Astrocyte of the spinal cord (primary cell): ENCODE data around the gene ASTN2.

Source experiments
- DNase-seq: peaks from one replicate; pipeline ENCODE4 v3.0.0; 2011; ENCODE audit warnings: low read depth, low spot score
- H3K4me3 ChIP-seq: 2 replicates; pipeline ENCODE4 v1.5.1; 2011; ENCODE audit warnings: low read depth, mild to moderate bottlenecking, low read length, moderate library complexity
- CTCF ChIP-seq: IDR thresholded peaks from 2 replicates; pipeline ENCODE4 v1.5.1; 2012; ENCODE audit warnings: low read depth, mild to moderate bottlenecking, low read length, inconsistent platforms
- in situ Hi-C: cut with HindIII; loops from 2 replicates; pipeline ENCODE4 v1.10.0; 2017; ENCODE audit warnings: low sequenced_read_pairs

Gene ASTN2

DNA sequence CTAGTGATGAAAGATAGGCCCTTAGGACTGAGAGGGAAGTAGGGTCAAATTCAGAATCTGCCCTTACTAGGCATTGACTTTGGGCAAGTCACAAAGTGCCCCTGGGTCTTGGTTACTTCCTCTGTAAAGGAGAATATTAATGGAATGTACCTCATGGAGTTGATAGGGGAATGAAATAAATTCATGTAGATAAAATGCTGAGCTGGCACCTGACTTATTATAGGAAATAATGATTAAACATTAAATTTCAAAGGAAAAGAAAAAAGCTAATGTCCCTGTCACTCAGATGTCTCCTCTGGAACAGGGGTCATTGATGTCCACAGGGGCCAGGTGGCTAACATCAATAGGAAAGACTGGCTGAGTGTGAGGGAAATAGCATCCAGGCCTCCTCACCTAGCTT lies 406.4 kb downstream of the ASTN2 start:
- TF ChIP-seq CTCF, result no peak
- H3K4me3 ChIP-seq, result no peak overlapping the region
- in situ Hi-C loops, result no loop called here
- no peak for DNase-seq

DNA sequence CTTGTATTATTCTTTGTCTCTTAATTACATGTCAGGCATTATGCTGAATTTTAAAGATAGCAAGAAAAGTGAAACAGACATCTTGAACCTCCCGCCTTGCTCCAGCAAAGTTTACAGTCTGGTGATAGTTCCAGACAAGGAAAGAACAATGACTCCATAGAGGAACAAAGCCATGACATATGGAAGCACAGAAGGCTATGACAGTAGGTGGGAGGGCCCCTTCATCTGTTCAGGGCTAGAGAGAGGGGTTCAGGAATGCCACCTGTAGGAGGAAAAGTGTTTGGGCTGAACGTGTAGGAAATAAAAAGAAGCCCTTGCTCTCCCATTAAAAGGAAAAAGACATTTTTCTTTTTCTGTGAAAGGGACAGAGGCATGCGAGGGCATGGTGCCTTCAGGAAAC lies 412.2 kb downstream of the ASTN2 start:
- in situ Hi-C loops, result no loop called here
- no peak for DNase-seq

DNA sequence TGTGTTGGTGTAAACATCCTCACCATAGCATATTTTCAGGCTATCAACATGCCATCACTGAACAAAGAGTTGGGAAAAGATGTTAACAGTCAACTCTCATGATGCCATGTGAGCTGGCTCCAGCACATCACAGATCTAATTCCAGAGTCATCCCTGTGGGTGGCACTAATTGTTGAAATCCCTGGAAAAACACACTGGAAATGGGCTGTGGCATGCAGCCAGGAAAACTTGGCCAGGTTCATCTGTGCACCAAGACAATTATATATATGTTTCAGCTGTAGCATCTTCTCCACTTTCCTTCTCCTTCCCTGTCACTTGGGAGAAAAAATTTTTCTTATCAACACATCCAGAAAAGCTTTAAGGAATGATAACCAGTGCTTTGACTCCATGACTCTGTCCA lies 414.0 kb downstream of the ASTN2 start:
- DNase-seq, result no peak
- in situ Hi-C loops, result no loop called here
- H3K4me3 ChIP-seq, result no peak overlapping the region
- no peak for TF ChIP-seq CTCF

More for the DNA sequence above, 412.2 kb downstream of the ASTN2 start:
- TF ChIP-seq CTCF, result no peak
- no peak overlapping the region for H3K4me3 ChIP-seq

GRCh38 chr9:117000196-117000723 lies 414.6 kb downstream of the ASTN2 start:
- H3K4me3 ChIP-seq, result no peak overlapping the region
- in situ Hi-C loops, result no loop called here
- no peak for DNase-seq
- TF ChIP-seq CTCF, result no peak

DNA sequence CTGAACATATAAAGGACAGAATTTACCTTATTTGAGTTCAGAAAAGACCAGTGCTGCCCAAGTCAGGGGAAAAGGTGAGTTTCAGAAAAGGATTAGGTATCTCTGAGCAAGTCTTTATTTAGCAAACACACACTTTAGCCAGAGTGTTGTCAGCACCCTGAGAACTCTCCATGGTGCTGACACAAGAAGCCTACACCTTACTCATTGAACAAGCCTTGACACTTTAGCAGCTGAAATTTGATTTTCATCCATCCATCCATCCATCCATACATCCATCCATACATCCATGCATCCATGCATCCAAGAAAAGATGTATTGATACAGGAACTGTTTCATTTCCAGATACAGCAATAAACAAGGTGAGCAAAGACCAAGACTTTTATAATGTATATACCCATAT lies 416.6 kb downstream of the ASTN2 start:
- TF ChIP-seq CTCF, result no peak
- DNase-seq, result peak; percentile 17
- in situ Hi-C loops, result no loop called here
- no peak overlapping the region for H3K4me3 ChIP-seq

DNA sequence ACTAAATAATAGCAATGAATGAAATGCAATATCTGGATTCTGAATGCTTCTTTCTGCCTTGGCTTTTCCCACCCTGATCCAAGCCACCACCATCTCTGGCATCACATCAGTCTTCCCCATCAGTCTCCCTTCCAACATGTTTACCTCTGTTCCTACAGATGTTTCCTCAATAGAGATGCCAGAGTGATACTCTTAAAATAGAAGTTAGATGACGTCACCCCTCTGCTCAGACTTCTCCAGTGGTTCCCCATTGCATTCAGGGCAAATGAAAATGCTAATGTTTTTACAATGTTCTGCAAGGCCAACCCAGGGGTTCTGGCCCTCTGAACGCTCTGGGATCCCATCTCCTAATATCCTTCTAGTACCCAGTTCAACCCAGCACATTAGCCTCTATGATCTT lies 422.0 kb downstream of the ASTN2 start:
- TF ChIP-seq CTCF, result no peak
- H3K4me3 ChIP-seq, result no peak overlapping the region
- in situ Hi-C loops, result no loop called here
- DNase-seq, result no peak

- in situ Hi-C loops, result no loop called here
- H3K4me3 ChIP-seq, result no peak overlapping the region
- TF ChIP-seq CTCF, result no peak
- no peak for DNase-seq
These were observed 423.8 kb downstream of the ASTN2 start for GRCh38 chr9:116991051-116991450.
